Endodermal cell (in vitro differentiated cells): ENCODE data around the gene WNT5A. TPM values are rescaled to one million over a fixed set of nuclear protein-coding genes. Genes with fewer than 3 reads are reported as not detected.

Experiments used
- DNase-seq: peaks from one replicate; pipeline ENCODE4 v3.0.0-alpha.2; 2017
- H3K27ac ChIP-seq: 2 replicates; pipeline ENCODE4 v1.5.1; 2013; ENCODE audit warnings: mild to moderate bottlenecking, low read depth, low read length, moderate library complexity
- H3K27me3 ChIP-seq: 2 replicates; pipeline ENCODE4 v1.6.1; 2013; ENCODE audit warnings: mild to moderate bottlenecking, low read length, moderate library complexity; ENCODE audit not compliant: insufficient read depth, control insufficient read depth, poor library complexity, severe bottlenecking
- H3K36me3 ChIP-seq: 2 replicates; pipeline ENCODE4 v1.7.0; 2013; ENCODE audit warnings: mild to moderate bottlenecking, low read length, moderate library complexity; ENCODE audit not compliant: control insufficient read depth, insufficient read depth
- H3K4me1 ChIP-seq: one replicate; pipeline ENCODE4 v1.7.0; 2013; ENCODE audit warnings: low read length; ENCODE audit not compliant: control insufficient read depth, insufficient read depth
- H3K4me3 ChIP-seq: 2 replicates; pipeline ENCODE4 v1.5.1; 2013; ENCODE audit warnings: mild to moderate bottlenecking, low read length, moderate library complexity
- H3K9ac ChIP-seq: 2 replicates; pipeline ENCODE4 v1.6.1; 2013; ENCODE audit warnings: mild to moderate bottlenecking, low read length, moderate library complexity; ENCODE audit not compliant: poor library complexity, severe bottlenecking; ENCODE audit errors: extremely low read depth
- H3K9me3 ChIP-seq: 2 replicates; pipeline ENCODE4 v1.6.1; 2013; ENCODE audit warnings: mild to moderate bottlenecking, low read length, moderate library complexity; ENCODE audit not compliant: control insufficient read depth
- H3K27ac Mint-ChIP-seq: 2 replicates; pipeline ENCODE4 v1.8.0; 2020; ENCODE audit warnings: mixed read lengths
- H3K27me3 Mint-ChIP-seq: 2 replicates; pipeline ENCODE4 v1.8.0; 2021; ENCODE audit warnings: mild to moderate bottlenecking, mixed read lengths; ENCODE audit not compliant: insufficient read depth
- H3K36me3 Mint-ChIP-seq: 2 replicates; pipeline ENCODE4 v1.8.0; 2020; ENCODE audit warnings: low read depth, mixed read lengths
- H3K4me1 Mint-ChIP-seq: 2 replicates; pipeline ENCODE4 v1.8.0; 2020; ENCODE audit warnings: mixed read lengths
- H3K4me3 Mint-ChIP-seq: 2 replicates; pipeline ENCODE4 v1.8.0; 2020; ENCODE audit warnings: mild to moderate bottlenecking, moderate library complexity, mixed read lengths
- H3K9me3 Mint-ChIP-seq: 2 replicates; pipeline ENCODE4 v1.8.0; 2020; ENCODE audit warnings: mild to moderate bottlenecking, mixed read lengths
- WGBS, 2 experiments: methylation state at CpG; one replicate each; pipeline versions ENCODE4 v1.1.5 to v1.1.7; 2013; ENCODE audit warnings: missing lambda C conversion rate in 2 of 2, mixed read lengths in 1 of 2; ENCODE audit not compliant: insufficient coverage in 1 of 2, insufficient read length in 1 of 2; 5-methylcytosine and 5-hydroxymethylcytosine counted together
- total RNA-seq, 2 donors: library from RNA; stranded (reverse); fragmentation: NEBNext Ultra II Directional in 1 of 2; extraction: Animal tissue kit (Norgen Biotek cat#: 25700) in 1 of 2; gene quantifications; 2 replicates in 1 of 2; 3 replicates in 1 of 2; pipeline ENCODE4 v1.2.1, GENCODE V29; 2021
- TF ChIP-seq, protein P1 (sequence below): fragments of 200-600 bp; sonication (generic); conservative IDR thresholded peaks from 2 replicates; pipeline ENCODE4 v1.5.0; 2021; ENCODE audit warnings: antibody characterized with exemption, mild to moderate bottlenecking

WNT5A gene
- total RNA-seq, 2 donors from 2014 or later, result 0.92 to 1.4 TPM

GRCh38 chr3:55521738-55522421 is 34.8 kb upstream of the WNT5A start:
- H3K27ac ChIP-seq, result no peak overlapping the region
- WGBS, 2 experiments, result 40 to 49% methylated on average over 4 to 6 of the region's 6 CpGs
- peaks cover 12% of the 10 kb centered on the region for H3K27me3 ChIP-seq
- Mint-ChIP-seq H3K4me3 (peak overlapping the region; percentile 5), H3K27ac (peak overlapping the region; percentile 73), H3K36me3 (no peaks in the 10 kb centered on the region), H3K27me3 (peaks cover 23% of the 10 kb centered on the region), H3K9me3 (no peaks in the 10 kb centered on the region), H3K4me1 (peaks cover 26% of the 10 kb centered on the region)
- DNase-seq, result no peak
- TF ChIP-seq, protein P1, sequence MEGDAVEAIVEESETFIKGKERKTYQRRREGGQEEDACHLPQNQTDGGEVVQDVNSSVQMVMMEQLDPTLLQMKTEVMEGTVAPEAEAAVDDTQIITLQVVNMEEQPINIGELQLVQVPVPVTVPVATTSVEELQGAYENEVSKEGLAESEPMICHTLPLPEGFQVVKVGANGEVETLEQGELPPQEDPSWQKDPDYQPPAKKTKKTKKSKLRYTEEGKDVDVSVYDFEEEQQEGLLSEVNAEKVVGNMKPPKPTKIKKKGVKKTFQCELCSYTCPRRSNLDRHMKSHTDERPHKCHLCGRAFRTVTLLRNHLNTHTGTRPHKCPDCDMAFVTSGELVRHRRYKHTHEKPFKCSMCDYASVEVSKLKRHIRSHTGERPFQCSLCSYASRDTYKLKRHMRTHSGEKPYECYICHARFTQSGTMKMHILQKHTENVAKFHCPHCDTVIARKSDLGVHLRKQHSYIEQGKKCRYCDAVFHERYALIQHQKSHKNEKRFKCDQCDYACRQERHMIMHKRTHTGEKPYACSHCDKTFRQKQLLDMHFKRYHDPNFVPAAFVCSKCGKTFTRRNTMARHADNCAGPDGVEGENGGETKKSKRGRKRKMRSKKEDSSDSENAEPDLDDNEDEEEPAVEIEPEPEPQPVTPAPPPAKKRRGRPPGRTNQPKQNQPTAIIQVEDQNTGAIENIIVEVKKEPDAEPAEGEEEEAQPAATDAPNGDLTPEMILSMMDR, result no peak
- H3K9me3 ChIP-seq, result no peaks in the 10 kb centered on the region
- H3K4me1 ChIP-seq, result peaks cover 11% of the 10 kb centered on the region
- H3K36me3 ChIP-seq, result no peaks in the 10 kb centered on the region
- peak overlapping the region; percentile 1 for H3K4me3 ChIP-seq
- peak overlapping the region; percentile 2 for H3K9ac ChIP-seq

DNA sequence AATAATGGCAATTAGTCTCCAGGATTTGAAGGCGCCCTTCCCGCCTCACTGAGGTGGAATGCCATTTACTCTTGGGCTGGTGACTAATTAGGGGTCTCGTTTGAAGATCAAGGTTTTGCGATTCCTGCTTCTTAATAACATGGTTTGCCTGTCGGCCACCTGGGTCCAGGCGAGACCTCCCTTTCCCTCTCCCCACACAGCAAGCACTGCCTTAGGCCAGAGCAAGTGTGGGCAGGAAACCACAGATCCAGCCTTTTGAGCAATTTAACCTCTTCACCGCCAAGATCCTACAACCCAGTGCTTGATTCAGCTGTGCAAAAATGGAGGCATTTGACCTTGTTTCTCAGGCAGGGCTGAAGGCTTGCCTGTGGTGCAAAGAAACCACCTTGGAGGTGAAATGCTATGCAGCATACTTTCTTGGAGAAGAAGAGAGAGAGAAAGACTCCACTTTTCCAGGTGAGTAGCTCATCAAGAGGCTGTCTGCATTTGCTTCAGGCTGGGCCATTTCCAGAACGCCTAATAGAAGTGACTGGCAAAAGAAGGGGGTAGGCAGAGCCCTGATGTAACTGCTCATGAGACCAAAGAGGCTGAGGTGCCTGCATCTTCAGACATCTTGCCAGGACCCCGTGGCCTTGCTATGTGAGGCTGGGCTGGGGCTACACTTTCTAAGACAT is 34.1 kb upstream of the WNT5A start:
- TF ChIP-seq, protein P1, result no peak
- 72 to 74% methylated on average over 6 to 9 of the region's 9 CpGs for WGBS, 2 experiments
- no peak overlapping the region for H3K4me3 ChIP-seq
- Mint-ChIP-seq H3K4me1 (peaks cover 26% of the 10 kb centered on the region), H3K27me3 (peaks cover 21% of the 10 kb centered on the region), H3K9me3 (no peaks in the 10 kb centered on the region), H3K4me3 (peak overlapping the region; percentile 5), H3K36me3 (no peaks in the 10 kb centered on the region), H3K27ac (peak overlapping the region; percentile 73)
- H3K9me3 ChIP-seq, result no peaks in the 10 kb centered on the region
- no peak overlapping the region for H3K9ac ChIP-seq
- peaks cover 12% of the 10 kb centered on the region for H3K27me3 ChIP-seq
- no peak overlapping the region for H3K27ac ChIP-seq
- H3K36me3 ChIP-seq, result no peaks in the 10 kb centered on the region
- DNase-seq, result no peak
- H3K4me1 ChIP-seq, result peaks cover 11% of the 10 kb centered on the region

DNA sequence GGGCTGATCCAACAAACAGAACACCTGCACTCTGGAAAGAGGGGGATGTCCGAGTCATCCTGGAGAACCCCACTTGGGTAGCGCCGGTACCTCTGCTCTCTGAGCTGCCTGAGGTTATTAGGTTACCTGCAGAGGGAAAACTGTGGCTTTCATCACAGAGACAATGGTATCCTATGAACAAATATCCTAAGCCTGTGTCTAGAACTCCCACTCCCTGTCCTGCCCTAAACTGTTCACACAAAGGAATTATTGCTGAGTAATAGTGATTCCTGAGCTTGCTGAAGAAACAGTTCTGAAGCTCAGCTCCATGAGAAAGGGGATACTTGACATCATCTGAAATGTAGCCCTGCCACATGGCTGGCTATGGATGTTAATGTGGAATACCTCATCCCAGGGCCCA is 31.9 kb upstream of the WNT5A start:
- Histone ChIP-seq H3K36me3 (no peaks in the 10 kb centered on the region), H3K4me3 (no peak overlapping the region), H3K4me1 (peaks cover 11% of the 10 kb centered on the region), H3K9ac (no peak overlapping the region), H3K27me3 (peaks cover 11% of the 10 kb centered on the region), H3K27ac (no peak overlapping the region), H3K9me3 (no peaks in the 10 kb centered on the region)
- TF ChIP-seq, protein P1, result no peak
- Mint-ChIP-seq H3K27ac (no peak overlapping the region), H3K27me3 (peaks cover 9% of the 10 kb centered on the region), H3K4me1 (peaks cover 26% of the 10 kb centered on the region), H3K4me3 (no peak overlapping the region), H3K36me3 (no peaks in the 10 kb centered on the region), H3K9me3 (no peaks in the 10 kb centered on the region)
- 73 to 86% methylated on average over 3 of the region's 3 CpGs for WGBS, 2 experiments
- DNase-seq, result no peak
